ENCODE results near the gene NOX5.
"Not testable (repeated sequence)": the region's sequence is repeated elsewhere in the genome, so short reads cannot be mapped to it uniquely, and the experiment has no call there.

NOX5 gene

GRCh38 chr15:69060744-69061143 lies 46.2 kb downstream of the NOX5 start:
- DNase-seq, result no peak

DNA sequence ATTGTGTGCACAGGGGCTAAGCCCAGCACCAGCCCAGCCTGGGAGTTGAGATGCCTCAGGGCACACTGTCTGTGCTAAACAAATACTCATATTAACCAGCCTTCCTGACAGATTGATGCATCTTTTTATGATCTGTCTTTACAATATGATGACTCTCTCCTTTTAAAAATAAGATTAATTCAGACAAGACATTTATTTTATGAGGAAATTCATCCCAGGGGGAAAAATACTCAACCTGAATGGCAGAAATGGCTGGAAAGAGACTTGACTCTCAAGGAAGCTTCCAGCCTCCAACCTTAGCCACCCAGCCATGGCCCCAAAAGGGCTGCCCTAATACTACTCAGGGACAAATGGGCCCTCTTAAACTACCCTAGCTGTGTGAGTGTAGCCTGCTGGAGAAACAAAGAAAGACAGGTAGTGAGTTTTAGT lies 46.9 kb downstream of the NOX5 start:
- no peak for DNase-seq

GRCh38 chr15:69064649-69065048 lies 50.2 kb downstream of the NOX5 start:
- no peak for DNase-seq

DNA sequence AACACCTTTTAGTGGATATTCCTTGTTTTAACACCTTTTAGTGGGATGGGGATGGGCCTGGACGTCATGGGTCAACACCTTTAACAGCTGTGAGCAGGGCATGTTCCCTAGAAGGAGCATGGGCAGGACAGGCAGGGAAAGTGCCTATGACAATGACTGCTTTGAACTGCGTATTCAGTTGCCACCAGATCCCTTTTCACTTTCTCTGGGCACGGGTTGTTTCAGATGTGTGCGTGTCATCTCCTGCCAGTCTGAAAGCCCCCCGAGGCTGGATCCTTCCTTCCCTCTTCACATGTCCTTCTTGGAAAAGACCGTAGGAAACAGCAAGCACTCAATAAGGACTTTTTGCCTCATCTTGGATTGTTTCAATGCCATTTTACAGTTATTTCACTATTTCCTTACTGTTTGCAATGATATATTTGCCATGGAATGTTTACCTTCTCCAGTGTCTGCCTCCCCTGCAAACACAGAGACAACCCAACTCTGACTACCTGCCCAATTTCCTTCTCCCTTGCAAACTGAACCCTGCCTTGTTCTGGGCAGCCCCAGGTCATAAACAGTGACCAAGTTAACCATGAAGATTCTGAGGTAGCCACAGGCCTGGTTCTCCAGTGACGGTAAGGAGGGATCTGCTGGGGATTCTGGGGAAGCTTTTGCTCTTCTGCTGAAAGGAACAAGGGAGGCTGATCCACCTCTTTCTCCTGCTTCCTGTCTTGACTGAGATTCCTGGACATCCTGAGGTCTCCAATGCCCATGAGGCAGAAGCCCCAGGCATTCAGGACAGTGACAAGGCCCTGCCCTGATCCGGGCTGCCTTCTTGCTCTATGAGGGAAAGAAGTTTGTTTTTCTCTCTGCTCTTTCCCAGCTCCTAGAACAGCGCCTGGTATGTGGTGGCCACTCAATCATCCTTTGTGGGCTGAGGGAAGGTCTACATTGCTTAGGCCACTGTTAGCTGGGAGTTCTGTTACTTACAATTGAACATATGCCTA lies 51.8 kb downstream of the NOX5 start:
- DNase-seq, result no peak

GRCh38 chr15:69067296-69067695 lies 52.8 kb downstream of the NOX5 start:
- DNase-seq, result no peak

- DNase-seq, result no peak
These were observed 53.7 kb downstream of the NOX5 start for GRCh38 chr15:69068157-69068556.

DNA sequence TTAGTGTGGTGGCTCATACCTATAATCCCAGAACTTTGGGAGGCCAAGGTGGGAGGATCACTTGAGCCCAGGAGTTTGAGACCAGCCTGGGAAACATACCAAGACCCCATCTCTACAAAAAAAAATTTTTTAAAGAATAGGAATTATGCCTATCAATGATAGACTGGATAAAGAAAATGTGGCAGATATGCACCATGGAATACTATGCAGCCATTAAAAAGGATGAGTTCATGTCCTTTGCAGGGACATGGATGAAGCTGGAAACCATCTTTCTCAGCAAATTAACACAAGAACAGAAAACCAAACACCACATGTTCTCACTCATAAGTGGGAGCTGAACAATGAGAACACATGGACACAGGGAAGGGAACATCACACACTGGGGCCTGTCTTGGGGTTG lies 54.8 kb downstream of the NOX5 start:
- DNase-seq, result not testable (repeated sequence)

DNA sequence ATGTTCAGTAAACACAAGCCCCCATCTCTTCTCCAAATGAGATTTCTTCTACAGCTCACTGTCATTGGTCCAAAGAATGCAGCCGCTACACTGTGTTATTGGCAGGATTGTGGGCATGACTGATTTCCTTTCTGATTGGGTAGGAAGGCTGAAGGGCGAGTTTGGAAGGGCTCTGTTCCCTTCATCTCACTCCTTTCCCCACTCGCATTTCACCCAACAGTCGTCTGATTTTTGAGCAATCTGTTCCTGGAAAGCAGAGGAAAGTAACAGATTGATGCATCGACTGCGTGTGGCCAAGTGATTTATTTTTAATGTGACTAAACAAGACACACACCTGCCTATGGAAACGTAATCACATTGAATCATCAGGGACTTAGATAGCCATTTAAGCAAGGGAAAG lies 55.5 kb downstream of the NOX5 start:
- DNase-seq, result no peak

DNA sequence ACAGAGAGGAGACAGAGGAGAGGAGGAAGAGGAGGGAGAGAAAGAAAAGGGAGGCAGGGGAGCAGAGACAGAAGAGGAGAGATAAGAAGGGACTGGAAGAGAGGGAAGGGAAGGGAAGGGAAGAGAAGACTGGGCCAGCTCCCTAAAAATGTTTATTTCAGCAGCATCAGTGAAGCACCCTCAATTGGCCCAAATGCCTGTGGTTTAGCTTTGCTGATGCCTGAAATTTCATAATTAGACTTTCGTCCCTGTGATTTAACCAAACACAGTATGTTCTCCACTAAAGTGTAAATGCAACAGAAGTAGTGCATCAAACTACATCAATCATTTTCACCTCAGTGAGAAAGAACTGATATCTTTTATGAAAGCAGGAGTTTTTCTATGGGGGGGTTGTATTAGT lies 55.9 kb downstream of the NOX5 start:
- DNase-seq, result no peak

DNA sequence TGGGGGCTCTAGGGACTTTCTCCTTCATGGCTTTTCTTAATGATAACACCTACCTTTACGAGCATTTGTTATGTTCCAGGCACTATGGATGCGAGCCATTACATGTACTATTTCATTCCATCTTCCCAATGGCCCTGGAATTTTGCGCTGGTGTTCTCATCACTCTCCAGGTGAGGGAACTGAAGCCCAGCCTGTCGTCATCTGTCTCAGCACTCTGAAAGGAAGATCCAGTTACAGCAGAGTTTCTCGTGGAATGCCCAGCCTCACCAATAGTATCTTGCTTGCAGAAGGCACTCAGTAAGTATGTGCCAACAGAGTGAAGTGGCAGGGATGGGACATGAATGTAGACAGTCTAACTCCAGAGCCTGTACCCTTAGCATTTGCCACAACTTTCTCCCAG lies 56.8 kb downstream of the NOX5 start:
- no peak for DNase-seq

GRCh38 chr15:69072906-69073305 lies 58.4 kb downstream of the NOX5 start:
- DNase-seq, result no peak

GRCh38 chr15:69074001-69074842 lies 59.7 kb downstream of the NOX5 start:
- DNase-seq, result no peak

GRCh38 chr15:69074843-69075224 lies 60.3 kb downstream of the NOX5 start:
- no peak for DNase-seq

GRCh38 chr15:69075440-69075839 lies 60.9 kb downstream of the NOX5 start:
- DNase-seq, result no peak

- DNase-seq, result no peak
These were observed 62.3 kb downstream of the NOX5 start for GRCh38 chr15:69076756-69077155.

- DNase-seq, result no peak
These were observed 64.1 kb downstream of the NOX5 start for GRCh38 chr15:69078638-69079037.

DNA sequence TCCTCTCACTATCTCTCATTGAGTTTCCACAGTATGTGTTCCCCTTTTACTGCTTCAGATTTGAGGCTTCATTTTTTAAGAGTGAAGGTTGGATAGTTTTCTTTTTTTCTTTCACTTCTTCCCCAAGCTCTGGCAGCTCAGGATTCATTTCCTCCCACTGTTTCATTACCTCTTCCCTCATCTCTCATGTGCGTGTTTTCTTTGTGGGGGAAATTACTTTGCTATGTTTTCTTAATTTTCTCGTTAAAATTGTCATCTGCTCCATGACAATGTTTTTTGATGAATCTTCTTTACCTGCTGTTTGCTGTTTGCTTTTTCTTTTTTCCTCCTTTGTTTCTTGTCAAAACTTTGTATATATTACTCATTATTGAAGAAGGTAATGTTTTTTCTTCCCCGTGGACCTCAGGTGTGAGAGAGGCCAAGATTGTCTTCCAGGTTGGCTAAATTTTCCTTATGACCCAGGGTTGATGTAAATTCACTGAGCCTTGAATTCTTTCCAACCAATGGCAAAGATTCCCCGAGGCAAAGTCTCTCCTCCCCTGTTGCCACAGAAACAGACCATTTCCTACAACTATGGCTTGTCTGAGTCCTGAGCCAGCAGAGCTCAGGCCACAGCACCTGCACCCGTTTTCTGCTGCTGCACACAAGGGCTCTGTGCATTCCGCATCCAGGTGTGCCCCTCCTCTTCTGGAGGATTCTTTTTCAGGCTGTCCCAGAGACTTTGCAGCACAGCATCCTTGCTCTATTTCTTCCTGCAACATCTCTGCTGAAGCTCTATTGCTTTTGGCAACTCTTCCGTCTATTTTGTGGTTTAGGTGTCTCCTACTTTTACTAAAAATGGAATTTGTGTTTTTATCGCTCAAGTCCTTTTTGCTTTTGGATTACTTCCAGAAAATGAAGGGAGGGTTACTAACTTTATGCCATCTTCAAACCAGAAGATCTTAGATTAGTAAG lies 66.1 kb downstream of the NOX5 start:
- DNase-seq, result no peak

GRCh38 chr15:69081310-69082004 lies 67.0 kb downstream of the NOX5 start:
- no peak for DNase-seq

DNA sequence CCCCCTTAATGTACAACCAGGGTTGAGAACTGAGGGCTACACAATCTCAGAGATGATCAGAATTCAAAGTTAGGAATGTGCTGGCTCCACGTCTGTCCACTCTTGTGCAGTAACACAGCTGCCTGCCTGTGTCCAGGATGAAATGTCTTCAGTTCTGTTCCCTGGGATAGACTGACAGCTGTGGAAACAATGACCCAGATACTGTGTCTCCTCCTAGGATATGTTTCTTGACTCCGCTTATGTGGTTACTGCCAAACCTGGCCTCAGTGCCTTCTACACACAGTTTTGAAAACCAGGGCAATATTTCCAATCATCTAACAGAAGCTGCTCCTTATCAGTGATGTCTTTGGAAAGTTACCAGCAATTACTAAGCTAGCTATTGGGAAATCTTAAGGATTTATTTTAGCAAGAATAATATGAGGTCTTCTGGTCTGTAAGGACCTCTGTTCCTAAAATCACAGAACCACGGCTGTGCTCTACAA lies 67.6 kb downstream of the NOX5 start:
- no peak for DNase-seq

DNA sequence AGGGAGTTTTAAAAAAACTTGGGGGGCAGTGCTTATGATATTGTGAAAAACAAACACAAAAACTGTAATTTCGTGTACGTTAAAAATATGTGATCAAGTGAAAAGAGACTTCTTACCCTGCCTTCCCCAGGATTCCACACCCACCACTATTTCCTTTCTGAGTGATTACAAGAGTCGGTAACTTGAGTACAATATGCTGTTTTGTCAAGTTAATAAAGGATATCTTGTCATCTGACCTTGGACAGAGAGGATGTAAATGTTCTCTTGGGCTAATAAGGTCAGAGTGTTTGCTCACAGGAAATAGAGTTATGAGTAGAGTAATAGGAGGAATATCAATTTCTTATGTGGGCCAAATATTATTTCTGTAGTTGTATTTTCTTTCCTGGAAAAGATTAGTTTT lies 68.1 kb downstream of the NOX5 start:
- DNase-seq, result no peak

- DNase-seq, result no peak
These were observed 70.0 kb downstream of the NOX5 start for GRCh38 chr15:69084404-69085030.

Measured in activated naive CD4-positive, alpha-beta T cell (primary cell).